ENCODE data around the gene SERPINB8.
A peak's percentile ranks its signal among the peaks of the same experiment; 100 is the strongest.

The SERPINB8 gene

DNA sequence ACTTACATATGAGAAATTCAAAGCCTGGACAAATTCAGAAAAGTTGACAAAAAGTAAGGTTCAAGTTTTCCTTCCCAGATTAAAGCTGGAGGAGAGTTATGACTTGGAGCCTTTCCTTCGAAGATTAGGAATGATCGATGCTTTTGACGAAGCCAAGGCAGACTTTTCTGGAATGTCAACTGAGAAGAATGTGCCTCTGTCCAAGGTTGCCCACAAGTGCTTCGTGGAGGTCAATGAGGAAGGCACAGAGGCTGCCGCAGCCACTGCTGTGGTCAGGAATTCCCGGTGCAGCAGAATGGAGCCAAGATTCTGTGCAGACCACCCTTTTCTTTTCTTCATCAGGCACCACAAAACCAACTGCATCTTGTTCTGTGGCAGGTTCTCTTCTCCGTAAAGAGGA lies 17.0 kb downstream of the SERPINB8 start:
- no peaks in the 10 kb centered on the region for H3K79me2 ChIP-seq (ENCODE audit: control insufficient read depth, low read length)
- H3K9me2 ChIP-seq (replicated peaks; ENCODE audit: control insufficient read depth, low read length) = no peaks in the 10 kb centered on the region
- H3K27me3 ChIP-seq (ENCODE audit: control insufficient read depth, low read length) = no peaks in the 10 kb centered on the region
- H3K9me3 ChIP-seq (ENCODE audit: control insufficient read depth, insufficient read depth, low read length) = no peaks in the 10 kb centered on the region
- no peak overlapping the region for H3K4me2 ChIP-seq (ENCODE audit: low read length)
- no peaks in the 10 kb centered on the region for H3K4me1 ChIP-seq (ENCODE audit: control insufficient read depth, low read length)
- H3K27ac ChIP-seq (ENCODE audit: low read depth, low read length) = no peak overlapping the region
- no peaks in the 10 kb centered on the region for H3F3A ChIP-seq (ENCODE audit: control insufficient read depth, insufficient read depth)
- no peak overlapping the region for H3K4me3 ChIP-seq (ENCODE audit: low read length)
- TF ChIP-seq EZH2phosphoT487 (IDR thresholded peaks at IDR 0.05; ENCODE audit: borderline replicate concordance, low read length) = no peak
- TF ChIP-seq, protein P1, sequence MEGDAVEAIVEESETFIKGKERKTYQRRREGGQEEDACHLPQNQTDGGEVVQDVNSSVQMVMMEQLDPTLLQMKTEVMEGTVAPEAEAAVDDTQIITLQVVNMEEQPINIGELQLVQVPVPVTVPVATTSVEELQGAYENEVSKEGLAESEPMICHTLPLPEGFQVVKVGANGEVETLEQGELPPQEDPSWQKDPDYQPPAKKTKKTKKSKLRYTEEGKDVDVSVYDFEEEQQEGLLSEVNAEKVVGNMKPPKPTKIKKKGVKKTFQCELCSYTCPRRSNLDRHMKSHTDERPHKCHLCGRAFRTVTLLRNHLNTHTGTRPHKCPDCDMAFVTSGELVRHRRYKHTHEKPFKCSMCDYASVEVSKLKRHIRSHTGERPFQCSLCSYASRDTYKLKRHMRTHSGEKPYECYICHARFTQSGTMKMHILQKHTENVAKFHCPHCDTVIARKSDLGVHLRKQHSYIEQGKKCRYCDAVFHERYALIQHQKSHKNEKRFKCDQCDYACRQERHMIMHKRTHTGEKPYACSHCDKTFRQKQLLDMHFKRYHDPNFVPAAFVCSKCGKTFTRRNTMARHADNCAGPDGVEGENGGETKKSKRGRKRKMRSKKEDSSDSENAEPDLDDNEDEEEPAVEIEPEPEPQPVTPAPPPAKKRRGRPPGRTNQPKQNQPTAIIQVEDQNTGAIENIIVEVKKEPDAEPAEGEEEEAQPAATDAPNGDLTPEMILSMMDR (IDR thresholded peaks at IDR 0.05; ENCODE audit: low read depth, low read length, poor library complexity, severe bottlenecking) = no peak
- H4K20me1 ChIP-seq (ENCODE audit: control insufficient read depth, insufficient read depth, low read depth, low read length) = no peaks in the 10 kb centered on the region
- H3K36me3 ChIP-seq (ENCODE audit: control insufficient read depth, low read length) = no peaks in the 10 kb centered on the region

DNA sequence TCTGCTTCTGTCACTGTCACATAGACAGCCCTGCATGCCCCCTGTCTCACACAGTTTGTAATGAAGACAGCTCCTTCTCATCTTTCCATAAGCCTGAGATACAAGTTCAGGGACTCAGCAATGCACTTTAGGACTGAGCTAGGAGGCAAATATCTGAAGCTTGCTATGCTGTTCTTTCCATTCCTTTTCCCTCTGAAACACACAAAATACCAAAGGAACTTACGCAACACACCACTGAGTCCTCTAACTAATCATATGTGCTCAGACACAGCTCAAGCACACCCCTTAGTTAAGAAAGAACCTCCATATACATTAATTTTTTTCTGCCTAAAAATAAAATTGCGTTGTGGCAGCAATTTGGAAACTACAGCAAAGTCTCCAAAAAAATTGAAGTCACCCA lies 17.9 kb downstream of the SERPINB8 start:
- TF ChIP-seq, protein P1 (IDR thresholded peaks at IDR 0.05; ENCODE audit: low read depth, low read length, poor library complexity, severe bottlenecking) = no peak
- no peak for TF ChIP-seq EZH2phosphoT487 (IDR thresholded peaks at IDR 0.05; ENCODE audit: borderline replicate concordance, low read length)
- H3K4me3 ChIP-seq (ENCODE audit: low read length) = no peak overlapping the region
- H3K79me2 ChIP-seq (ENCODE audit: control insufficient read depth, low read length) = no peaks in the 10 kb centered on the region
- no peaks in the 10 kb centered on the region for H4K20me1 ChIP-seq (ENCODE audit: control insufficient read depth, insufficient read depth, low read depth, low read length)
- no peak overlapping the region for H3K27ac ChIP-seq (ENCODE audit: low read depth, low read length)
- no peaks in the 10 kb centered on the region for H3K27me3 ChIP-seq (ENCODE audit: control insufficient read depth, low read length)
- no peaks in the 10 kb centered on the region for H3K9me3 ChIP-seq (ENCODE audit: control insufficient read depth, insufficient read depth, low read length)
- no peaks in the 10 kb centered on the region for H3K4me1 ChIP-seq (ENCODE audit: control insufficient read depth, low read length)
- no peak overlapping the region for H3K4me2 ChIP-seq (ENCODE audit: low read length)
- no peaks in the 10 kb centered on the region for H3K36me3 ChIP-seq (ENCODE audit: control insufficient read depth, low read length)
- H3F3A ChIP-seq (ENCODE audit: control insufficient read depth, insufficient read depth) = no peaks in the 10 kb centered on the region
- H3K9me2 ChIP-seq (replicated peaks; ENCODE audit: control insufficient read depth, low read length) = no peaks in the 10 kb centered on the region

DNA sequence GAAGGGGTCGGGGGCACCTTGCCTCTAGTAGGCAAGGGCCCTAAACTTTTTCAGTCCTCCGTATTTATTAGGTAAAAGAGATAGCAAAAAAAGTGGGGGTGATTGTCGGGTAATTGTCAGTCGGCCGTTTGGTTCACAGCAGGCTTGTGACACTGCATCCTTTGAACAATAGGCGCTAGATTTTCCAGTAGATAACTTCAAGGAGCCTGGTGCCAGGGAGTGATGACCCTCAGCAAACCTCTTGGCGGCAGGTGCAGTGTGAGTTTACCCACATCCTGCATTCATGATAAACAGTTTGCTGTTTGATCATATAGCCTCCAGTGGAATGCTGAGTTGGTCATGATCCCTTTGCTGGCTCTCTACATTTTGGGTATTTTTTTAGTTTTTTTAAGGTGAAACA lies 22.9 kb downstream of the SERPINB8 start:
- Histone ChIP-seq H3K4me1 (ENCODE audit: control insufficient read depth, low read length) (no peaks in the 10 kb centered on the region), H3K4me3 (ENCODE audit: low read length) (no peak overlapping the region), H3K36me3 (ENCODE audit: control insufficient read depth, low read length) (no peaks in the 10 kb centered on the region), H3K4me2 (ENCODE audit: low read length) (no peak overlapping the region), H3K9me2 (replicated peaks; ENCODE audit: control insufficient read depth, low read length) (no peaks in the 10 kb centered on the region), H3K79me2 (ENCODE audit: control insufficient read depth, low read length) (no peaks in the 10 kb centered on the region), H3K27me3 (ENCODE audit: control insufficient read depth, low read length) (no peaks in the 10 kb centered on the region), H3F3A (ENCODE audit: control insufficient read depth, insufficient read depth) (no peaks in the 10 kb centered on the region), H4K20me1 (ENCODE audit: control insufficient read depth, insufficient read depth, low read depth, low read length) (no peaks in the 10 kb centered on the region), H3K27ac (ENCODE audit: low read depth, low read length) (no peak overlapping the region), H3K9me3 (ENCODE audit: control insufficient read depth, insufficient read depth, low read length) (0 out of 2 replicates have a peak, but pooled peaks cover 6% of the 10 kb centered on the region)
- TF ChIP-seq EZH2phosphoT487 (IDR thresholded peaks at IDR 0.05; ENCODE audit: borderline replicate concordance, low read length) = no peak

DNA sequence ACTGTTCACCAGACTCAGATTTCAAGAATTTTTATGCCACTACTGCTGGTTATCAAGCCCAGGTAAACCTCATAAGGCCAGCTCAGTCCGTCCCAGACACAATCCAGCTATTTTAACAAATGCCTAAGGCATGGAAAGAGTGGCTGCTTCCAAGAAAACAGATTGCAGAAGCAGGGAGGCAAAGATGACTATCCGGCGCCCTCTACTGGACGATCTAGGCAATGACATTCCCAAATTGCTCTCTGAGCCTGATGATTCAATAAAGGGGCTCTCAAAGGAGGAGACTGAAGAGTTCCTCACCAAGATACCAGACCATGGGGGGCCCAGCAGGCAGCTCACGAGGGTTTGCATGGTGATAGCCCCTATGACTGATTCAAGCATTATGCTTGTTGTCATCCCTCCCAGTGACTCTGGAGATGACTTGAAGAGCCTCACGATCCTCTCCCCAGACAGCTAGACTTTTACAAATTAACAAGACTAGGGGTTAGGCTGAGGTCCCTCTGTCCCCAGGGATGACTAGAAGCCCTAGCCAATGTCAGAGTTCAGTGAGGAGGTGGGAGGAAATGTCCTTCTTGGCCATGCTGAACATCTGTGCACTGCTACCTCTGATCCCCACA lies 25.0 kb downstream of the SERPINB8 start:
- no peaks in the 10 kb centered on the region for H3K9me2 ChIP-seq (replicated peaks; ENCODE audit: control insufficient read depth, low read length)
- H3K27ac ChIP-seq (ENCODE audit: low read depth, low read length) = no peak overlapping the region
- H3K4me1 ChIP-seq (ENCODE audit: control insufficient read depth, low read length) = no peaks in the 10 kb centered on the region
- H3K4me2 ChIP-seq (ENCODE audit: low read length) = no peak overlapping the region
- no peaks in the 10 kb centered on the region for H3K27me3 ChIP-seq (ENCODE audit: control insufficient read depth, low read length)
- H3F3A ChIP-seq (ENCODE audit: control insufficient read depth, insufficient read depth) = no peaks in the 10 kb centered on the region
- no peak for TF ChIP-seq EZH2phosphoT487 (IDR thresholded peaks at IDR 0.05; ENCODE audit: borderline replicate concordance, low read length)
- TF ChIP-seq, protein P1 (IDR thresholded peaks at IDR 0.05; ENCODE audit: low read depth, low read length, poor library complexity, severe bottlenecking) = peak; percentile 90
- H3K36me3 ChIP-seq (ENCODE audit: control insufficient read depth, low read length) = no peaks in the 10 kb centered on the region
- no peaks in the 10 kb centered on the region for H3K79me2 ChIP-seq (ENCODE audit: control insufficient read depth, low read length)
- H4K20me1 ChIP-seq (ENCODE audit: control insufficient read depth, insufficient read depth, low read depth, low read length) = no peaks in the 10 kb centered on the region
- no peak overlapping the region for H3K4me3 ChIP-seq (ENCODE audit: low read length)
- 0 out of 2 replicates have a peak, but pooled peaks cover 6% of the 10 kb centered on the region for H3K9me3 ChIP-seq (ENCODE audit: control insufficient read depth, insufficient read depth, low read length)

All from DOHH2 (cell line).